Loucy (cell line): ENCODE measurements around the gene EEF1A1.
"Not testable (repeated sequence)": the region's sequence is repeated elsewhere in the genome, so short reads cannot be mapped to it uniquely, and the experiment has no call there.

Experiments used
- H2AFZ ChIP-seq: fragments of 200-600 bp; sonication (generic); 2 replicates; pipeline ENCODE4 v1.6.0; 2016; ENCODE audit warnings: antibody characterized with exemption, mild to moderate bottlenecking, low read length, moderate library complexity
- H3F3A ChIP-seq: fragments of 200-600 bp; 2 replicates; pipeline ENCODE4 v1.6.0; 2016; ENCODE audit warnings: antibody characterized with exemption, low read depth, mild to moderate bottlenecking
- H3K27me3 ChIP-seq: fragments of 200-600 bp; sonication (generic); 2 replicates; pipeline ENCODE4 v1.6.1; 2014; ENCODE audit warnings: low read length, mild to moderate bottlenecking; ENCODE audit not compliant: insufficient read depth, poor library complexity, severe bottlenecking
- H3K36me3 ChIP-seq: fragments of 200-600 bp; sonication (generic); 2 replicates; pipeline ENCODE4 v1.6.1; 2016; ENCODE audit warnings: low read length; ENCODE audit not compliant: insufficient read depth
- H3K4me1 ChIP-seq: fragments of 200-600 bp; sonication (generic); 2 replicates; pipeline ENCODE4 v1.5.1; 2014; ENCODE audit warnings: low read length, mild to moderate bottlenecking; ENCODE audit not compliant: insufficient read depth, poor library complexity, severe bottlenecking
- H3K4me2 ChIP-seq: fragments of 200-600 bp; sonication (generic); 2 replicates; pipeline ENCODE4 v1.6.0; 2014; ENCODE audit warnings: antibody characterized with exemption, low read length, low read depth, mild to moderate bottlenecking; ENCODE audit not compliant: poor library complexity, severe bottlenecking
- H3K4me3 ChIP-seq: fragments of 200-600 bp; sonication (generic); 2 replicates; pipeline ENCODE4 v1.5.1; 2014; ENCODE audit warnings: low read length, mild to moderate bottlenecking, mixed read lengths; ENCODE audit not compliant: poor library complexity, severe bottlenecking
- H3K79me2 ChIP-seq: fragments of 200-600 bp; sonication (generic); 2 replicates; pipeline ENCODE4 v1.6.1; 2014; ENCODE audit warnings: low read length; ENCODE audit not compliant: insufficient read depth
- H3K9ac ChIP-seq: fragments of 200-600 bp; sonication (generic); 2 replicates; pipeline ENCODE4 v1.6.0; 2014; ENCODE audit warnings: mild to moderate bottlenecking, low read depth, low read length, moderate library complexity; ENCODE audit not compliant: poor library complexity, severe bottlenecking
- H3K9me2 ChIP-seq: fragments of 200-600 bp; sonication (generic); replicated peaks from 2 replicates; pipeline ENCODE4 v1.6.1; 2016; ENCODE audit warnings: low read depth, low read length, mixed read lengths
- H3K9me3 ChIP-seq: fragments of 200-600 bp; sonication (generic); 2 replicates; pipeline ENCODE4 v1.6.1; 2014; ENCODE audit warnings: mild to moderate bottlenecking, antibody characterized with exemption, low read length, low read depth; ENCODE audit not compliant: insufficient read depth
- H4K20me1 ChIP-seq: fragments of 200-600 bp; sonication (generic); 2 replicates; pipeline ENCODE4 v1.6.0; 2014; ENCODE audit warnings: antibody characterized with exemption, low read length, mild to moderate bottlenecking; ENCODE audit not compliant: insufficient read depth, poor library complexity, severe bottlenecking
- CTCF ChIP-seq: fragments of 200-600 bp; sonication (generic); conservative IDR thresholded peaks from 2 replicates; pipeline ENCODE4 v1.5.1; 2014; ENCODE audit warnings: mild to moderate bottlenecking, antibody characterized with exemption, low read length
- EZH2phosphoT487 ChIP-seq: fragments of 200-600 bp; IDR thresholded peaks from 2 replicates; pipeline ENCODE4 v1.6.1; 2018; ENCODE audit warnings: antibody characterized with exemption, mild to moderate bottlenecking, moderate library complexity, borderline replicate concordance

Gene EEF1A1

GRCh38 chr6:73520688-73521350 is at the start of gene EEF1A1:
Gene EEF1A1, minus strand, starts transcription at chr6:73521032. Its CDS starts 1,006 bp downstream, at chr6:73520026.
- H3F3A ChIP-seq: peaks cover 17% of the 10 kb centered on the region
- H3K4me3 ChIP-seq: peak within 1 kb of the TSS; percentile 100
- H3K79me2 ChIP-seq: peaks cover 70% of the 10 kb centered on the region
- H3K27me3 ChIP-seq: peaks cover 12% of the 10 kb centered on the region
- peaks cover 46% of the 10 kb centered on the region for H3K36me3 ChIP-seq
- TF ChIP-seq EZH2phosphoT487 (no peak), CTCF (no peak)
- no peaks in the 10 kb centered on the region for H3K9me2 ChIP-seq
- H3K4me2 ChIP-seq: peak within 1 kb of the TSS; percentile 96
- peaks cover 33% of the 10 kb centered on the region for H3K4me1 ChIP-seq
- peak within 1 kb of the TSS; percentile 100 for H3K9ac ChIP-seq
- peaks cover 48% of the 10 kb centered on the region for H4K20me1 ChIP-seq
- no peaks in the 10 kb centered on the region for H3K9me3 ChIP-seq
- H2AFZ ChIP-seq: peak within 1 kb of the TSS; percentile 81

- H3F3A ChIP-seq: no peaks in the 10 kb centered on the region
- H3K4me1 ChIP-seq: no peaks in the 10 kb centered on the region
- no peaks in the 10 kb centered on the region for H3K36me3 ChIP-seq
- no peaks in the 10 kb centered on the region for H3K9me3 ChIP-seq
- no peaks in the 10 kb centered on the region for H4K20me1 ChIP-seq
- H3K4me3 ChIP-seq: no peak overlapping the region
- H3K27me3 ChIP-seq: no peaks in the 10 kb centered on the region
- H3K79me2 ChIP-seq: no peaks in the 10 kb centered on the region
- no peak overlapping the region for H3K4me2 ChIP-seq
- no peaks in the 10 kb centered on the region for H3K9me2 ChIP-seq
- H2AFZ ChIP-seq: no peak overlapping the region
- H3K9ac ChIP-seq: no peak overlapping the region
- TF ChIP-seq CTCF (no peak), EZH2phosphoT487 (no peak)
Observed at GRCh38 chr6:73569121-73569520, 48.3 kb upstream of the EEF1A1 start.

- Histone ChIP-seq H3K79me2 (no peaks in the 10 kb centered on the region), H3K36me3 (no peaks in the 10 kb centered on the region), H4K20me1 (no peaks in the 10 kb centered on the region), H3K4me1 (no peaks in the 10 kb centered on the region), H3F3A (no peaks in the 10 kb centered on the region), H2AFZ (no peak overlapping the region), H3K4me3 (no peak overlapping the region), H3K9me3 (no peaks in the 10 kb centered on the region), H3K4me2 (no peak overlapping the region), H3K9me2 (no peaks in the 10 kb centered on the region), H3K9ac (no peak overlapping the region), H3K27me3 (no peaks in the 10 kb centered on the region)
- TF ChIP-seq EZH2phosphoT487 (no peak), CTCF (no peak)
Observed at GRCh38 chr6:73566954-73567591, 46.2 kb upstream of the EEF1A1 start.

- H3F3A ChIP-seq, H3K4me3 ChIP-seq, H3K9me3 ChIP-seq, H4K20me1 ChIP-seq, H3K79me2 ChIP-seq, H2AFZ ChIP-seq, H3K4me1 ChIP-seq, H3K9me2 ChIP-seq, H3K36me3 ChIP-seq, H3K27me3 ChIP-seq, H3K9ac ChIP-seq, H3K4me2 ChIP-seq: not testable (repeated sequence)
Observed at GRCh38 chr6:73566486-73566871, 45.6 kb upstream of the EEF1A1 start.
